Raji (cell line): ENCODE results near the gene SNX12.

Source experiments
- POLR2A ChIP-seq: IDR thresholded peaks from 2 replicates; pipeline ENCODE4 v1.6.1; 2011; ENCODE audit warnings: low read depth, low read length, control low read depth; ENCODE audit not compliant: insufficient read depth

The SNX12 gene

DNA sequence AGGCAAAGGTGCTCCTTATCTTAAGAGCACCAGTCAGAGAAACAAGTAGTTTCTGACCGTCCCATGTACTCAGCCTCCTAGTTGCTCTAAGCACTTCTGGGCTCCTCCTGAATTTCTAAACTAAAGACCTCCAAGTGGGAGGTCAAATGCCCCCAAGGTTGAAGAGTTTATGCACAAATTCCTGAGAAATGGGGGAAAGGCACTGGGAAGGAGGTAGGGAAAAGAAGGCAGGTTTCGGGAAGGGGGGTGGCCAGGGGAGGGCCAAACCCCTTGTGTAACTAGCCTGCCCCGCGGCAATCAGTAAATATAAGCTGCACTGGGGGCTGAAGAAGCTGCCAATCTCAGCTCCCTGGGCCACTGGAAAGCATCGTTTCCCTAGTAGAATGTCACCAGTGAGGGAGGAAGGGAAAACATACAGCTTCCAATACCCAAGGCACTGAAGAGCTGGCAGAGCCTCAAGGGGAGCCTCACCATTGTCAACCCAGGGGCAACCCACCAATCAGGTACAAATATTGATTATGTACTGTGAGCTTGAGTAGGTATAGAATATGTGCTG lies 30.9 kb upstream of the SNX12 start:
- TF ChIP-seq POLR2A = no peak

DNA sequence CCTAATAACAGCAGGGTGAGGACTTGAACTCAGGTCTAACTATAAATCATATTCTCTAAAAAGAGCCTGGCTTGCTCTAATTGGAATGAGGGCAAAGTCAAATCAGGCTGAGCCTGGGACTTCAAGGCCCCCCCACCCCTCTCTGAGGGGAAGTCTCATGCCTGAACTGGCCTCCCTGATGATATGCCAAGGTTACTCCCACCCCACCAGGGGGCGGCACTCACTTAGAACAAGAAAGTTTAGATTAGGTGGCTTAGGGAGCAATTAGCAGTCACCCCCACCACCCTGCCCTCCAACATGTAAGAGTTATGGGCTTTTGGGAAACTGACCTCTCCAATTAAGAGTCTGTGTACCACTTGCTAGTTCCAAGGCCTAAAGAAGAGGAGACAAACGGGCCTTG lies 30.2 kb upstream of the SNX12 start:
- no peak for TF ChIP-seq POLR2A

DNA sequence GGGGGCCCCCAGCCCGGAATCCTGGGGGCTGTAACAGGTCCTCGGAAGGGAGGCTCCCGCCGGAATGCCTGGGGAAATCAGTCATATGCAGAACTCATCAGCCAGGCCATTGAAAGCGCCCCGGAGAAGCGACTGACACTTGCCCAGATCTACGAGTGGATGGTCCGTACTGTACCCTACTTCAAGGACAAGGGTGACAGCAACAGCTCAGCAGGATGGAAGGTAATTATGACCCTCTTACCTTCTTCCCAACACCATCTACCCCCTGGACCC lies 28.6 kb upstream of the SNX12 start:
- TF ChIP-seq POLR2A = no peak

DNA sequence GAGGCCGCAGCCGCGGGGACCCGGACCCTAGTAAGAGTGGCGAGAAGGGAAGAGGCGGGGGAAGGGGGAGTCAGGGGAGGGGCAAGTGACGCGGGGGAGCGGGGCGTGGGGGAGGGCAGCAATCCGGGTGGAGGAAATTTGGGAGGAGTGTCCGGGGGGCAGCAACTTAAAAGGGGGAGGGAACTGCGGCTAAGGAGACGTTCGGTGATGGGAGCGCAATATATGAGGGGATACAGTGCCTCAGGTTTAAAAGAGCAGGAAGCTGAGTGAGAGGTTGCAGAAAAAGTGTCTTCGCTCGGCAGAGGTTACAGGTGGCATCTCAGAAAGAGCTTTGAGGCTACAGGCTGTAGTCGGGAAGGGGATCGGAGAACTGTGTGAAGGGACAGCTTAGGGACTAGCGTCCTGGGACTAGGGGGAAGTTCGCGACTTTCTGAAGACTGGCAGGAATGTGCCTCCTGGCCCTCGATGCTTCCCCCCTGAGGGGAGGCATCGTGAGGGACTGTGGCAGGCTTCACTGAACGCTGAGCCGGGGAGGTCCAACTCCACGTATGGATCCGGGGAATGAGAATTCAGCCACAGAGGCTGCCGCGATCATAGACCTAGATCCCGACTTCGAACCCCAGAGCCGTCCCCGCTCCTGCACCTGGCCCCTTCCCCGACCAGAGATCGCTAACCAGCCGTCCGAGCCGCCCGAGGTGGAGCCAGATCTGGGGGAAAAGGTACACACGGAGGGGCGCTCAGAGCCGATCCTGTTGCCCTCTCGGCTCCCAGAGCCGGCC lies 28.0 kb upstream of the SNX12 start:
- TF ChIP-seq POLR2A = 0 out of 2 replicates have a peak, but pooled peaks have one; percentile 31

DNA sequence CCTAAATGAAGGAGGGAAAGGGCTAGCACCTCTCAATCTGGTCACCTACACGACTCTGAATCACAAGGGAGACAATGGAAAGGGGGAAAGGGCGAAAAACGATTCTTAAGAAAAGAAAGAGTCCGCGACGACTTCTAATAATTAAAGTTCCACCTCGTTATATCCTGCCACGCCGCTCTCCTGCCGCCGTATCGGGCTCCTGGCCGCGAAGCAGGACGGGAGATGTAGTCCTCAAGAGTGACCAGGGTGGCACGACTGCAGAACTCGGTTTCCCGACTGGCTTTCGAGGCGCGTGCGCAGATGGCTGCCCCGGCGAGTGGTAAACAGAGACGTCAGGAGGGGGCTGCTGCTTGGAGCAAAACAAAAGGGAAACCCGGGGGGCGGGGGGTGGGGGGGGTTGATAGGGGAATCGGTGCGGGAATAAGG lies 27.4 kb upstream of the SNX12 start, which contains the start of gene FOXO4:
TSS of gene FOXO4 (plus strand) at position 297 of the 426 bp plus-strand sequence. CDS start 678 bp downstream, outside the sequence.
- peak; percentile 49 for TF ChIP-seq POLR2A

DNA sequence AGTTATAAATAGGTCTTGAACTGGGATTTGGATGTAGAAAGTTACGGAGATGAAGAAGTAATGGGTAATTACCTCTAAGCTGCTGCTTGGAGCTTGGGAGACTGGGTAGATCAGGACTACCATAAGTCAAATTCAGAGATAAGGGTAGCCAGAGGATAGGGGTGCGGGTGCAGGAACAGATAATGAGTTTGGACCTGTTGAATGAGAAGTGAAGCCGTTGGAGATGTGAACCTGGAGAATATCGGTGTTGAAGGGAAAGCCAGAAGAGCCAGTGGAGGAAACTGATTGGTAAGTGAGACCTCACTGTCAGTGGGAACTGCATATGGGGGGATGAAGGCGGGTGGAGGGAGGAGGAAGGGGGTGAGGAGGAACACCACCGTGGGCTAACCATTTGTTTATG lies 26.9 kb upstream of the SNX12 start:
- no peak for TF ChIP-seq POLR2A

DNA sequence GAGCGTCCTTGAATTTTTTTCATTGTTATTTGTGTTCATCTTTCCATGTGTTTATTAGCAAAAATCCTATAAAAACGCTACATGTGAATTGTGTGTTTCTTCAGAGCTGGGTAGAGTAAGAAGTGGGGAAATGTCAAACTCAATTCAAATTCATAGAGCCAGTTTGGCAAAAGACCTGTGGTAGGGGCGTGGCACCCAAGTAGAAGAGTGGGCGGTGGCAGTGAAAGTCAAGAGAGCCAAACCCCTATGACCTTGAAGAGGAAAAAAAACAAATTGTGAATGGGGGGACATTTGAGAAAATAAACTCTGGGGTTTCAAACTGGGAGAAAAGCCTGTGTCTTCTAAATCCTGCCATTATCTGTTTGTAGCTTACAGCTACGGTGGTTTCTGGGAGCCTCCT lies 23.1 kb upstream of the SNX12 start:
- no peak for TF ChIP-seq POLR2A

DNA sequence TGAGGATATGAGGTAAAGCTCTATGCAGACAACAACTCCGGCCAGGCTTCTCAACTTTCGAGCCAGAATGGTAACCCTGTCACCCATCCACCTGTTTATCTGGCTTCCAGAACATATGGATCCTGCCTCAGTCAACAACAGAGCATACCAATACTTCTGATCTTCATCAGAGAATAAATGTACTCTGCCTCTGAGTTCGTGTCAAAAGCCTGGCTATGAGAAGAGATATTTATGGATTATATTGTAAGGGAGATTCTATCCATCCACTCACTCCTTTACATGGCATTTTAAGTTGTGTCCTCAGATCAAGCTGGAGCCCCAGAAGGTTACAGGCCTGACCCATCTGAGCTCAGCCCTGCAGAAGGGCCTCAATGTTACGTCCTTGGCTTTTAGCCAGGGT lies 17.8 kb upstream of the SNX12 start:
- no peak for TF ChIP-seq POLR2A

DNA sequence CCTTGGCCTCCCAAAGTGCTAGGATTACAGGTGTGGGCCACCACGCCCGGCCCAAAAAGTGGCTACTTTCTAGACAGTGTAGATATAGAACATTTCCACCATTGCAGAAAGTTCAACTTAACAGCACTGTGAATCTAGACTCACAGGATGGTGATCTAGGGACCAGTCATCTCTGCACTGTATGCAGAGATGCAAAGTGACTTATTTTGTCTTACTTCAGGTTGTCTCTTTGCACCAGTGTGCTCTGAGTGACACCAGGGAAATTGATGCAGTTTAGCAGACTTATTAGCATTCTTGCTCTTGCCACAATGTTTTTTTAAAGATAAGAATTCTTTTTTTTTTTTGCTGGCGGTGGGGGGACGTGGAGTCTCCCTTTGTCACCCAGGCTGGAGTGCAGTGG lies 14.7 kb upstream of the SNX12 start:
- TF ChIP-seq POLR2A = no peak

DNA sequence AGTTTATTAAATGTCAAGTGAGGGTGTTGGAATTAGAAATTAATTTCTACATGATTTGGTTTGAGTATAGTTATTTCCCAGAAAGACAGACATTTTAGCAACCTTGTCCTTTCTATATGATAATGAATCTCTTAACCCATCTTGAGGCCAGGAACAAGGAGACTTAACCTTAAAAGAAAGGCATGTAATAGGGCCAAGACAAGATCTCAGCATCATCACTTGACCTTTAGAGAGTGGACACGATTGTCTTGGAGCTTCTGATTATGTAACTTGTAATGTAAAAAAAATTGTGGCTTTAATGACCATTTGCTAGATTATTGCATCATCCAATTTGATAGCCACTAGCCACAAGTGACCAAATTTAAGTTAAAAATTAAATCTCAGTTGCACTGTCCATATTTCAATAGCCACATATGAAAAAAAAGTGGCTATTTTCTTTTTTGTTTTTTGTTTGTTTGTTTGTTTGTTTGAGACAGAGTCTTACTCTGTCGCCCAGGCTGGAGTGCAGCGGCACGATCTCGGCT lies 14.1 kb upstream of the SNX12 start:
- TF ChIP-seq POLR2A = no peak

DNA sequence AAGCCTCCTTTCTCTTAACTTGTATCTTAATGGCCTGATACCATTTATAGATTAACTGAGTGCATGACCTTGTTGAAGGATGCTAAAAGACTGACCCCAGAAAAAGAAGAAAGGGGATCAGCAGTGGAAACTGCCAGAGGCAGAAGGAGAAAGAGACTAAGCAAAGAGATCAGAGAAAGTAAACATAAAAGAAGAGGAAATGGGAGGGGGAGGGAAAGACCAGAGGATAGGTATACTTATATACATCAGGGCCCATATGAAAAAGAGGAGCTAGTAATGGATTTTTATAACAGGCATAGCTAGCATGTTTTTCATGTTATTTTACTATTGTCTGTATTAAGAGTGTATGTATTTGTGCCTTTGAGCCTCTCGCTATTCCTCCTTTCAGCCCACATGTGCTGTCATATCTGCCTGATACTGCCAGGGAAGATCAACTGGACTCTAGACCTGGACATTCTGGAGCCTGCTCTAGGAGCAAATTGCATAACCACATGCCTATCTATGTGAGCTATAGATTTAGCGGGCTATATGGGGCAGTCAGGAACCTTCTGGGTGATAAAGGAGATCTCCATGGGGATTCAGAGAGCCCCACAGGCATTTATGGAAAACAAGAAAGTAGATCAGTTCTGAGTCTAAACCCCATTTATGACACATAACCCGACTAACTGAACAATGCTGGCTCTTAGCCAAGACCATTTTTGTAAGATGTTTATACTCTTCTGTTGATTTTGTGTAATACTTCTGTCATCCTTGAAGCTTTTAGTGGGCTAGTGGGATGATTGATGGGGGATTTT lies 13.4 kb upstream of the SNX12 start:
- no peak for TF ChIP-seq POLR2A

DNA sequence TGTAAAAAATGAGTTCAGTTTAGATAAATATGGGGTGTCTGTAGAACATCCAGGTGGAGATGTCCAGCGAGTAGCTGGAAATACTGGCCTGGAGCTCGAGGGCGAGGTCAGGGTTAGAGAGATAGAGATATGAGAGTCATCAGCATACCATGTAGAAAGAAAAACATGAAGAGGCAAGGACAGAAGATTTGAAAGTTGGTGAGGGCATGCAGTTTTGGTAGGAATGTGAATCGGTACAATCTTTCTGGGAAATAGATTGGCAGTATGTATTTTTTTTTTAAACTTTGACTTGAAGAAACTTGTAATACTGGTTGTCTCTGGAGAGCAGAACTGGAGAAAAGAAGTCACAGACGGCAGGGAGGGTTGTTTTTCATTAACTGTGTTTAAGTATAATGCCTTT lies 2.4 kb upstream of the SNX12 start:
- TF ChIP-seq POLR2A = no peak

DNA sequence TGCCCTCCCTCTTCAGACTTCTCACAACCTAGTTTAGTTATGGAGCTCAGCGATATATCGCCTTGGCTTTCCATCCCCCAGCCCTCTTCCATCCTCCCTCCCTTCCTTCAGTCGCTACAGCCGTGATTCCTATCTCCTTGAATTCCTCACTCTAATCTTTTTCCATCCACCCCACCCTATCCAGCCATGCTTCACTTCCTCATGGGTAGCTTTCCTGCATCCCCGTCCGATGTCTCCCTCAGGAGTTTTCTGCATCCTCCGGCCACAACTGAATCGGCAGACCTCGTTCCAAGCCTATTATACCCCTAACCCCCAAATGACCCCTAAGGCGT lies 456 bp downstream of the SNX12 start:
- no peak; the same call in 1 of the 2 replicates for TF ChIP-seq POLR2A

DNA sequence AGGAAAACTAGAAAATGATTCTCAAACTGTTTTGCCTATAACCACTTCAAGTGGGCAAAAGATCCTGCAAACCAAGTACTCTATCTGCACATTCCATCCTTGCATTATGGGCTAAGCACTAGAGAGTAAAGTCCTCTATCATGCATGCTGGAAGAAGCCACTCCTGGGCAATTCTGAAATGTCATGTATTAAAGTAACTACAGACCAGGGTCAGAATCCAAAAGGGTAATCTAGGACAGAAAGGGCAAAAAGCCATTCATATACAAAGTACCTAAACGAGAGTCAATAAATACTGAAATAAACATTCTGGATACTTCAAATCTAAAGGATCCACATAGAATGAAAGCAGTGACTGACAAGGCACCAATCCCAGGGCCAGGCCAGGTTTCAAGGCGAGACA lies 1.0 kb downstream of the SNX12 start:
- TF ChIP-seq POLR2A = no peak

DNA sequence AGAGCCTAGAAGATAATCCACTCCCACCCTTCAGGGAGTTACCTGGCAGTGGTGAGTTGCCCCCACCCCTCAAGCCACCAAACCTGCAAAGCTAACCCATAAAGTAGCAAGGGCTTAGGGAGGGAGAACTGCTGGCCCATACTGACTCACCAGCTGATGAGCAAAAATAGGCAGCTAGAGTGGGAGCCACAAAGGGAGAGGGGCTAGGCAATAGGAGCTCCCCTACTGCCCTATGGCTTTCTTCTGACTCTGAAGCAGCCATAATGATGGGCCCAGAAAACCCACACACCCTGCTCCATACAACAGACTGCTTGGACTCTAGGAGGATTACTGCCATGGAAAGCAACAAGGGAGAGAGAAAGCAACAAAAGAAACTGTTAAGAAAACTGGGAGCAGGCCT lies 8.0 kb downstream of the SNX12 start:
- TF ChIP-seq POLR2A = no peak
